Esophagus squamous epithelium (tissue), 5 donors: ENCODE measurements around the gene FHL2. TPM values are rescaled to one million over a fixed set of nuclear protein-coding genes. Genes with fewer than 3 reads are reported as not detected.

Source experiments
- DNase-seq: peaks from one replicate; lab custom pipeline; 2025; lab: John Stamatoyannopoulos, UW
- H3K27ac ChIP-seq, 4 donors: fragments of 200-600 bp; sonication (generic); one replicate each; pipeline ENCODE4 v1.5.1; 2016 to 2019; ENCODE audit warnings: mild to moderate bottlenecking in 1 of 4
- H3K27me3 ChIP-seq, 4 donors: fragments of 200-600 bp; sonication (generic); 1 replicate in 3 of 4; 2 replicates in 1 of 4; pipeline versions ENCODE4 v1.5.1 to v1.6.0; 2017 to 2021; ENCODE audit warnings: antibody characterized with exemption in 1 of 4
- H3K36me3 ChIP-seq, 3 donors: fragments of 200-600 bp; sonication (generic); one replicate each; pipeline ENCODE4 v1.5.1; 2016 to 2019
- H3K4me1 ChIP-seq, 3 donors: fragments of 200-600 bp; sonication (generic); one replicate each; pipeline ENCODE4 v1.5.1; 2017 to 2019
- H3K4me3 ChIP-seq, 4 donors: fragments of 200-600 bp; sonication (generic); 1 replicate in 3 of 4; 2 replicates in 1 of 4; pipeline ENCODE4 v1.5.1; 2016 to 2019; ENCODE audit warnings: mild to moderate bottlenecking in 2 of 4, moderate library complexity in 1 of 4
- H3K9me3 ChIP-seq, 3 donors: fragments of 200-600 bp; sonication (generic); one replicate each; pipeline ENCODE4 v1.5.1; 2016 to 2019
- CTCF ChIP-seq, 6 experiments: fragments of 450-650 bp in 4 of 6; fragments of 200-600 bp in 2 of 6; sonication (generic) in 2 of 6; IDR thresholded peaks; one replicate each; pipeline ENCODE4 v1.5.1; 2016 to 2019; ENCODE audit warnings: antibody characterized with exemption in 6 of 6, mild to moderate bottlenecking in 4 of 6, moderate library complexity in 4 of 6
- POLR2A ChIP-seq, 4 donors: fragments of 450-650 bp; IDR thresholded peaks; one replicate each; pipeline ENCODE4 v1.6.1; 2017; ENCODE audit warnings: antibody characterized with exemption in 4 of 4, mild to moderate bottlenecking in 4 of 4, moderate library complexity in 3 of 4
- WGBS, 2 donors: methylation state at CpG; one replicate each; pipeline ENCODE4 v1.1.5; 2018; 5-methylcytosine and 5-hydroxymethylcytosine counted together
- intact Hi-C: fragments of 100-400 bp; cut with DNase I; formaldehyde crosslinking; loops from one replicate; pipeline ENCODE4 v1.15.0; 2022
- total RNA-seq, 4 donors: library from RNA; depleted of rRNA; stranded (reverse); fragments of >200 nt; gene quantifications; one replicate each; pipeline ENCODE4 v1.1.0, GENCODE V29; 2016
- donor health status: DM: yes; HTN: yes; CAD: no.

Gene FHL2
- total RNA-seq, 4 donors from 2014 or later: 46.1 to 89.1 (median 54.7) TPM

- WGBS, 2 donors: 69 to 78% methylated on average over 5 of the region's 5 CpGs
- Histone ChIP-seq H3K36me3 (no peaks in the 10 kb centered on the region), H3K27me3 (no peaks in the 10 kb centered on the region), H3K4me3 (no peak overlapping the region), H3K4me1 (peaks cover 0 to 15% (median 0%) of the 10 kb centered on the region in 3 donors), H3K9me3 (no peaks in the 10 kb centered on the region), H3K27ac (no peak overlapping the region)
- intact Hi-C loops: no loop called here
- TF ChIP-seq POLR2A (IDR thresholded peaks at IDR 0.05) (no peak), CTCF (IDR thresholded peaks at IDR 0.05) (no peak)
- DNase-seq: no peak
These were observed 46.6 kb upstream of the FHL2 start for GRCh38 chr2:105445498-105445897.

DNA sequence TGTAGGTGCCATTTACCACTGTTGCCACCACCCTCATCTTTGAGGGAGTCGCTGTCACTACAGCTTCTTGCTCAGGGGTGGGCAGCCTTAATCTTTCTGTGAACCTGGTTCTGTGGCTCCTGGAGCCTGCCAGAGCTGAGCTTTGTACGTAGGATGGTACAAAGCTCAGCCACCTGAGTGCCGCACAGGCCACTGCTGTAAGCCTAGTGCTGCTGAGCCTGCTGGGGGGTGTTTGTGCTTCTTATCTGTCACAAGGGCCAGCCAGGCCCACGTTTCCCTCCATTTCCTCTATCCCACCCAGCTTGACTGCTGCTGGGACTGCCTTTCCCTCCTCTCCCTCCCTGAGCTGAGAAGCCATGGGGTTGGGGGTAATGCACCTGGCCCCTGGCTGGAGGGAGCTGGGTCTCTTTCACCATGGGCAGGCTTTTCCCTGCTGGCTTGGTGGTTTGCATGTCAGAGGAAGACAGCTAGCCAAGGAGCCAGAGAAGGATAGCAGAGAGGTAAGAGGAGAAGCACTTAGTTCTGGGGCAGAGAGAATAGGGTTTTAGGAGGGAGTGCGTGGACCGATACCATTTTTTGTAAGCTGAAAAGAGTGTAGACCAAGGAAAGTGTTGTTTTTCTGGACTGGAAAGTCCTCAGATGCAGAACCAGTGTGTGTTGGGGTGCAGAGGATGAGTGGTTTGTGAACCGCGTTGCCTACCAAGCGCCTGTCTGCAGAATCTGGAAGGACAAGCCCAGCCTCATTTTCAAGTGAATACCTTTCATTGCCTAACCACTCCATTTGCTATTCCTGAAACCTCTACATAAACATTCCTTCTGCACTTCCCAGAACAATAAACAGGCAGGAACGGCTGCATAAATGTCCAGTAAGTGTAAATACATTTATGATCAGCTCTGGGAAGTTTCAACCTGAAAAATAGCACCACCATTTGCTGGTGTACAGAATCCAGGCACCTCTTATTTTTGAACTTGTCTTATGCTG, 45.1 kb upstream of the FHL2 start:
- no peak for DNase-seq
- Histone ChIP-seq H3K36me3 (no peaks in the 10 kb centered on the region), H3K4me1 (peaks cover 0 to 12% (median 0%) of the 10 kb centered on the region in 3 donors), H3K27ac (no peak overlapping the region), H3K9me3 (no peaks in the 10 kb centered on the region), H3K27me3 (no peaks in the 10 kb centered on the region), H3K4me3 (no peak overlapping the region)
- TF ChIP-seq CTCF (IDR thresholded peaks at IDR 0.05) (no peak), POLR2A (IDR thresholded peaks at IDR 0.05) (no peak)
- intact Hi-C loops: no loop called here
- WGBS, 2 donors: 70 to 77% methylated on average over 7 to 9 of the region's 10 CpGs

DNA sequence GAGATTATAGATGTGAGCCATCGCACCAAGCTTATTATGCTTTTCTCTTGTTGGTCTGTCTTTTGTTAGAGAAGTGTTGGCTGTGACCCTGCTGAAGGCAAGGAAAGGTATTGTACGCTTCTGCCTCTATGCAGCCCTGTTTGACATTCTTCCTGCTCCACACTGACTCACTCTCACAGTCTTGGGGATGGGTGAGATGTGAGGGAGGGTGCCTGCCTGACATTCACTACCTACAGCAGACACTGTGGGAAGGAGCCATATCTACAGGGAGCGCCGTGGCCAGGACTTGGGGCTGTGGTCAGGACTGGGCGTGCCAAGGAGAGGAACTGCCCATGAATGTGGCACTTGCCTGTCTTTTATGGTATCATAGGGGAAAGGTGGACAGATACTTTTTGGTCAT, 43.9 kb upstream of the FHL2 start:
- no peak overlapping the region for H3K4me3 ChIP-seq
- peaks cover 0 to 16% (median 5%) of the 10 kb centered on the region in 3 donors for H3K4me1 ChIP-seq
- intact Hi-C loops: no loop called here
- H3K9me3 ChIP-seq: no peaks in the 10 kb centered on the region
- H3K27me3 ChIP-seq: no peaks in the 10 kb centered on the region
- TF ChIP-seq POLR2A (IDR thresholded peaks at IDR 0.05) (no peak), CTCF (IDR thresholded peaks at IDR 0.05) (no peak)
- H3K36me3 ChIP-seq: no peaks in the 10 kb centered on the region
- WGBS, 2 donors: 87 to 93% methylated on average over 3 to 4 of the region's 5 CpGs
- no peak overlapping the region for H3K27ac ChIP-seq
- no peak for DNase-seq

DNA sequence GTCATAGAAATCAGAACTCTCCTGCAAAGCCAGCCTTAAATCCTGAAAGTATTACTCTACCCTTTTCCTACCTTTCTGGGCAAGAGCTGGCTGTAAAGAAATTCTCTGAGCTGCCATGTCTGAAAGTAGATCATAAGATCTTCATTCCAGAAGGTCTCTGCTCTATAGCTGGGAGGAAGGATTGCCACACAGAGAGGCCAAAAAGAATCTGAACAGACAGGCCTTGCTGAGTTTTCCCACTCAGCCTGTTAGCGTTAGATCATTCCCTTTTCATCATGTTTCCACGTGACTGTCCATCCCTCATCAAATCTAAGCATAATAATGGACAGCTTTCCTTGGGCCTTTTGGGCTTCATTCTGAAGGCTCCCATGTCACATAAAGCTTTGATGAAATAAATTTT, 43.2 kb upstream of the FHL2 start:
- intact Hi-C loops: no loop called here

More for the DNA sequence above, 43.2 kb upstream of the FHL2 start:
- WGBS, 2 donors: 88 to 90% methylated on average over 2 of the region's 2 CpGs
- Histone ChIP-seq H3K4me3 (no peak overlapping the region), H3K27me3 (no peaks in the 10 kb centered on the region), H3K9me3 (no peaks in the 10 kb centered on the region), H3K36me3 (no peaks in the 10 kb centered on the region), H3K4me1 (peaks cover 0 to 16% (median 5%) of the 10 kb centered on the region in 3 donors), H3K27ac (no peak overlapping the region)
- no peak for TF ChIP-seq POLR2A (IDR thresholded peaks at IDR 0.05)
- TF ChIP-seq CTCF (IDR thresholded peaks at IDR 0.05): no peak
- no peak for DNase-seq
